NCI-H2081 (cell line): ENCODE measurements around the gene CDKAL1.
A peak's percentile ranks its signal among the peaks of the same experiment; 100 is the strongest.
"Not testable (repeated sequence)": the region's sequence is repeated elsewhere in the genome, so short reads cannot be mapped to it uniquely, and the experiment has no call there.

Source experiments
- DNase-seq, 2 experiments: peaks; one replicate each; lab custom pipeline; 2025; lab: John Stamatoyannopoulos, UW

Gene CDKAL1

DNA sequence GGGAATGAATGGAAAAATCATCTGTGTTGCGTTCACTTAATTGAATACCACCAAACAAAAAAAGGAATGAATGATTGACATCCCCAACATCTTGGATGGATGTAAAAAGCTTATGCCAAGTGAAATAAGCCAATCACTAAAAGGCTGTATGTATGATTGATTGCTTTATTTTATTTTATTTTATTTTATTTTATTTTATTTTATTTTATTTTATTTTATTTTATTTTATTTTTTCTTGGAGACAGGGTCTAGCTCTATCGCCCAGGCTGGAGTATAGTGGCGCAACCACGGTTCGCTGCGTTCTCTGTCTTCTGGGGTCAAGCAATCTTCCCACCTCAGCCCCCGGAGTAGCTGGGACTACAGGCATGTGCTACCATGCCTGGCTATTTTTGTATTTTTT lies 263.3 kb downstream of the CDKAL1 start:
- DNase-seq = no peak

DNA sequence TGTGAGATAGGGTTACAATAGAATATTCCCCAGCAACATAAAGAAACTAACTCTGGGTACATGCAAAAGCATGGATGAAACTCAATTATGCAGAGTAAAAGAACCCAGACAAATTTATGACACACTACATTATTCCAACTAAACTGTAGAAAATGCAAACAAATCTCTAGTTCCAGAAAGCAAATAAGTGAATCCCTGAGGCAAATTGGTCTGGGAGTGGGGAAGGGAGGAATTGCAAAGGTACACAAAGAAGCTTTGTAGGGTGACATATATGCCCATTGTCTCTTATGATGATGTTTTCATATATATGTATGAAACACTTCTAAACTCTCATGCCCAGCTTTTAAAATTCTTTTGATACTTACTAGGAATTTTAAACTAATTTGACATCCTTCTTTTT lies 266.0 kb downstream of the CDKAL1 start:
- no peak for DNase-seq

DNA sequence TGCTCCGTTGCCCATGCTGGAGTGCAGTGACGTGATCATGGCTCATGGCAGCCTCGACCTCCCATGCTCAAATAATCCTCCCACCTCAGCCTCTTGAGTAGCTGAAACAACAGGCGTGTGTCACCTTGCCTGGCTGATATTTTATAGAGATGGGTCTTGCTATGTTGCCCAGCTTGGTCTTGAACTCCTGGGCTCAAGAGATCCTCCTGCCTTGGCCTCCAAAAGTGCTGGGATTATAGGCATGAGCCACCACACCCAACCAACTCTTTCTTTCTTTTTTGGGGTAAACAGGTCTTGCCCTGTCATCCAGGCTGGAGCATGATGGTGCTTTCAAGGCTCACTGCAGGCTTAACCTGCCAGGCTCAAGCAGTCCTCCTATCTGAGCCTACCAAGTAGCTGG lies 266.4 kb downstream of the CDKAL1 start:
- DNase-seq = no peak

DNA sequence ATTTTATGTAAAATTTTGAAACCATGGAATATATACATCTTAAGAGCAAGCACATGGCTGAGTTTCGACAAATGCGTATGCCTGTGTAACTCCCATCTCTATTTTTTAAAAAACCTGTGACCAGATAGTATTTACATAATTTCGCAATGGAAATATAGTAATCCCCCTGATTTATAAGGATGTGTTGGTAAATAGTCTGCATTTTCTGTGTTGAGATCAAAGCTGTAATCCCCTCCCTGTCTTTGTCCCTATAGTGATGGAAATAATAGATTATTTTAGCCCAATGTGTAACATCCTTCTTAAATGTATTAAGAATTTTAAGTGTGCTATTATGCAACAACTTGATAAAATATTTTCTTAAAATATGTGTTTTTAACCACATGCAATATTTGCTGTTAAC lies 267.3 kb downstream of the CDKAL1 start:
- no peak for DNase-seq

DNA sequence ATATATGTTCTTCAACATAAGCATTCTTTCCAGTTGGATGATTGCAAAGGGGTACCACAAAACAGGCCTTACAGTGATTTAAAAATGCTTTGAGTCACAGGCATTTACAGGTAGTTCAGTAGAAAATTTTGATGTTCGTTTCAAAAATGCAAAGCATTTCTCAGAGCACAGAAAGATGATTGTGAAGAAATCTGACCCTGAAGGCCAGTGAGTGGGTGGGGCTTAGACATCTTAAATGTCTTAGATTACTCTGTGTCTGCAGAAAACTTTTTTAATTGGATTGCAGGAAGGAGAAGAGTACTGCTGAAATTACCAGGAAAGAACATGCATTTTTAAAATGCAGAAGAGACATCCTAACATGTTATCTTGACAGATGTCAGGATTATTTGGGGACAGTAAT lies 268.3 kb downstream of the CDKAL1 start:
- DNase-seq = no peak

DNA sequence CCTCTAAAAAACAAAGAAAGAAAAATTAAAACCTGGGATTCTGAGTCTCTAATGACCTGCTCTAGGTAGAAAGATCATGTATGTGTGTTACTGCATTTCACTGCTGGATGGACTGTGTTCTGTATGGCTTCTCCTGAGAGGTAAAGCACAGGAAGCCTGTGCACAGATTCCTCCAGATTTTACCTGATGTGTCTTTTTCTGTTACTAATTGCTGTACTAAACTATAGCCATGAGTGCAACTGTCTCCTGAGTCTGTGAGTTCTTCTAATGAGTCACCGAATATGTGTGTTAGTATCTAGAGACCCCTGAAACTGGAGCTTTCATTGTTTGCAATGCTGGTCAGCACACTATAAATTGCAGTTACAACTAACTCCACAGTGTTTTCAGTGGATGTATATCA lies 270.8 kb downstream of the CDKAL1 start:
- no peak for DNase-seq

DNA sequence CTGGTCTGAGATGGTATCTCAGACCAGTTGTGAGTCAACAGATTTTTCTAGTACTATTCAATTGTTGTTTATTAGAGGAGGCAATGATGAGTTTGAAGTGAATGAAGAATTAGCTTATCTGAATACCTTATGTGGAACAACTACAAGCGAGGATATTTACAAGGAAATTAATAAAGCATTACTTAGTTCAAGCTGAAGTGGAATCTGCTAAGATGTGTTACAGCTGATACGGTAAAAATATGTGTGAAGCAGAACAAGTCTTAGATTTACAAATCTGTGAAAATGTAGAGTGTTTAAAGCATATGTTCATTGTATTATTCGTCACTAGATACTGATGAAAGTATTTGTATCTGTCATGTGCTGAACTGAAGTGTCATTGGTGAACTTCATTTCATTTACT lies 272.4 kb downstream of the CDKAL1 start:
- DNase-seq = no peak

DNA sequence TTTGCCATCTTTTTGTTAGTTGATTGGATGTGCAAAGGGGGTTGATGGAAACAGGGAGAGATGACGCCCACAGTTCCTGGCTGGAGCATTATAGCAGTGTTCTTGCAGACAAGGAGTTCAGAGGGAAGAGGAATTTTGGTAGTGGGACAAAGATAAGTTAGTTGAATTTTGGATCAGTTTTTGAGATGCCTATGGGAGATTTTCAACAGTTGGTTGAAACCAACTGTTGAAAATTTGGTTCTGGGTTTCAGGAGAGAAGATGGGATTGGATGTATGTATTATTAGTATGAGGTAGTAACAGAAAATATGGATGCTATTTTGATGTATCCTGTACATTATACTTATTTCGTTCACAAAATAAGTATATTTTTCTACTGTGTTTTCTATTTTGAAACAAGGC lies 274.2 kb downstream of the CDKAL1 start:
- no peak for DNase-seq

DNA sequence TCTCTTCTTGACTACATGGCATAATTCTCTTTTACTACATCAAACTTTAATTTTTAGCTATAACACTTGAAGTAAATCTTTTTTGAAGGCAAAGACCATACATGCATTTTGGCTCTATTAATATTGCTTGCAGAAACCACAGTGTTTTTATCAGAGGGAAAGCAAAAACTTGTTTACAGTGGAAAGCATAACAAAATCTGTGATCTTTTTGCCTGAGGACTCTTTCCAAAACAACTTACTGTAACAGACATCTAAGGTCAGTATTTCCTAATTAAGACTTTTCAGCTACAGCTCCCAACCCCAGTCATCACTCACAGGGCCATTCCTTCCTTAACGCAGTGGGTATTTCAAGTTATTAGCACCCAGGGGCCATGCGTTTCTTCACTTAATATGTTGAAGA lies 274.7 kb downstream of the CDKAL1 start:
- no peak for DNase-seq

DNA sequence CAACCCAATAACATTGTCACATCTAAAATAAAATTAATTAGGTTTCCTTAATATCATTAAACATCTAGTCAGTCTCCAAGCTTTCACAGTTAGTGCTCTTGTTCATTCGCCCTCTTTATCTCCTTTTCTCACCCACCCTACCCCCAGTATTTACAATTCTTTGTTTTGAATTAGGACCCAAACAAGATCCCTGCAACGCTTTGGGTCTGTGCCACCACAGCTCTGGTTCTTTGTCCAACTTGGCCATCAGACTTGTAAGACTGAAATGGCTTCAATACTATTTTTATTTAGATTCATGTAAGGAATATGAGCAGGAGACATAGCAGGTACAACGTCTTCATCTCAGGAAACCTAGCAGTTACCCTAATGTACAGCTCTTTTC lies 276.5 kb downstream of the CDKAL1 start:
- DNase-seq = no peak

DNA sequence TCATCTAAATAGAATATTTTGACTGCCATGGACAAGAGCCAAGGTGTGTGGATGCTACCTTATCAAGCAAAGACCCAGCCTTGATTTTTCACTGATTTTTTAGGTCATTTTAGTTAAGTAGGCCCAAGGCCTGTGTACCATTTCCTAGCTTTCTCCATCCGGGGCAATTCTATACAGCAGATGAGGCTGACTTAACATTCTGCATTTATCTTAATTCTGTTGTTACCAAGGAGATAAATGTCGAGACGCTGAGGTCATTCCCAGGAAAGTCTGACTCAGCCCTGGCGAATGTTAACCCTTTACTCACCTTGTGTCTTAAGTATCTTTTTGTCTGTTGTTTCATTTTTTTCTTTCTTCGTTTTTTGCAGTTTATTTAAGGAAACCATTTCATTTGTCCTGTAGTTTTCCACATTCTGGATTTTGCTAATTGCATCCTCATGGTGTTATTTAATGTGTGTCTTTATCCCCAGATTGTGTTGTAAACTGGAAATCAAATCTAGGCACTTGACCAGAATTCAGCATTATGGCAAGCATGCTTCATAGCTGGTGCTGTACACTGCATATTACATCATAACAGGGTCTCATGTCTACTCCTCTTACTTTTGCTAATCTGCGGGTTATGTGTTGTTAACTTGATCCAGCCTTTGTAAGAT lies 277.0 kb downstream of the CDKAL1 start:
- DNase-seq = peak in 1 of 2 experiments; percentile 40

DNA sequence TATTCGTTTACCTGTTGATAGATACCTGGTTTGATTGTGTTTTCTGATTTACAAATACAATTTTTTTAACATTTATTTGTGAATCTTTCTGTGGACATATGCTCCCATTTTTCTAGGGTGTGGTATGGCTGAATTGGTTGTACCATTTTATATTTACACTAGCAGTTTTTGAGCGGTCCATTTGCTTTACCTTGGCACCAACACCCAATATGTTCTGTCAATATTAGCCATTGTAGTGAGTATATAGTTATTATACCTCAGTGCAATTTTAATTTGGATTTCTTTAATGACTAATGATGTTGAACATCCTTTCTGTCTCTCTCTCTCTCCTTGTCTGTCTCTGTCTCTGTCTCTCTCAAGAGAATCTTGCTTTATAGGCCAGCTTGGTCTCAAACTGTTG lies 278.5 kb downstream of the CDKAL1 start:
- DNase-seq = peak in 1 of 2 experiments; percentile 51

DNA sequence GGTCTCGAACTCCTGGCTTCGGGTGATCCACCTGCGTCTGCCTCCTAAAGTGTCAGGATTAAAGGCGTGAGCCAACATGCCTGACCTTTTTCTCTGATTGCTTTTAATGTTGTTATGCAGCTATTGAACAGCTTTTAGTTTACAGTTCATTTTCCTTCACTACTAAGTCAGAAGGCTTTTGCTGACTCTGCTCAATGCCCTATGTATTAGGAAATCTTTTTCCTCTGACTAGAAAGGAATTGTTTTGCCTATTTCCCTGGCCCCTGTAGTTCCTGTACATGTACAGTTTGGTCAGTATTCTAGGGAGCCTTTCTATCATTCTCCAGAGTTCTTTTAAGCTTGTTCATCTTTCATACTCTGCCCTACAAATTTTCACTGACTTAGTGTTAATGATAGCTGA lies 280.2 kb downstream of the CDKAL1 start:
- no peak for DNase-seq

DNA sequence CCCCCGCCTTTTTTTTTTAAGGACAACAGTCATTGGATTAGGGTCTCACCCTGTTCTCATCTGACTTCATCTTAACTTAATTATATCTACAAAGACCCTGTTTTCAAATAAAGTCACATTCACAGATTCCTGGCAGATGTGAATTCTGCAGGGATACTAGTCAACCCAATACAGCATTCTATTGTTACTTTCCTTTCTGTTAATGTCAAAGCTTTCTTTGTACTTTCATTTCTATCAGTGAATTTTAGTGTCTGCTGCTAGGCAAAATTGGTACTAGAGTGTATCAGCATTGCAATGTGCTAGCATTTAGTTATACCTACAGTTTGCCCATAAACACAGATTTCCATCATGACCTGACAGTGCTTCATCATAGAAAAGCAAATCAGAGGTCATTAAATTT lies 281.9 kb downstream of the CDKAL1 start:
- no peak for DNase-seq

DNA sequence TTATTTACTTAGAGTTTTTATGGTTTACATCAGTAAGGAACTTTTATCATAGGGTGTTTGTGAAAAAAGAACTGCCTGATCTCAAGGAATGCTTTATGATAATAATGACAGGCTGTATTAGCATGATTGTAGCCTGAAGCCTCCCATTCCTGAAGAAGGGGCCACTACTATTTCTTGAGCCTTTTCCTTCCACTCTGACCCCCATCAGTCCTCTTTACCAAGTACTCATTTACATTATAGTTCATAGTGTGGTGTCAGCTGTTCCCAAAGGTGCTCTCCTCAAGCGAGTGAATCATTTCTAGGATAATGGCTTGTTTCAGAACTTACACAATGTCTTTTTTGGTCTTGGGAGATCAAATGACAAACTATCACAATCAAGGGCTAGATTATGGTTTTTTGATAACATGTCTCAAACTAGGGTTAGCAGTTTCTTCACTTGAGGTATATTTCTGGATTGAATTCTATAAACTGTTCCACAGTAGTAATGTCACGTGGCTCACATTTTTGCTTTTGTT lies 283.6 kb downstream of the CDKAL1 start:
- DNase-seq = no peak

DNA sequence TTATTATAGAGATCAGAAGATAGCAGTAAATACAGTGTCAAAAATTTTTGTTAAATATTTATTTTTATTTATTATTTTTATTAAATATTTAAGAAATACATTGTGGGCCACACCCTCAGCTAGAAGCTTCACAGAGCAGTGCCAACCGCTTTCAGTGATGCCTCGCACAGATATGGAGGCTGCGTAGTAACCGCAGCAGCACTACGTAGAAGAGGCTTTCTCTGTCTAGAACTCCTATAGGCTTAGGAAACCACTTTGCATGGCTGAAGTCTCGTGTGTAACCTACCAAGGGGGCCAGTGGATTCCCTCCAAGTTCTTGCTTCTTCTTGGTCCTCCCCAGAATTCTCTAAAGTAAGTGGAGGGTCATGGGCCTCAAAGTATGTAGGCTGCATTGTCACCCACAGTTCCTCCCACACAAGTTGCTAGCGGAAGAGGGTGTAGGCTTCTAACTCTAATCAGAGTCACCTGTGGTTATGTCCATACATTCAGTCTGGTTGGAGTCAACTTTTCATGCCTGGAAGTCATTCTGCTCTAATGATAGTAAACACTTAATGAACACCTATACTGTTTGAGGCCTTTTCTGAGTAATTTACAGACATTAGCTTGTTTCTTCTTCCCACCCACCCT lies 285.6 kb downstream of the CDKAL1 start:
- no peak for DNase-seq

DNA sequence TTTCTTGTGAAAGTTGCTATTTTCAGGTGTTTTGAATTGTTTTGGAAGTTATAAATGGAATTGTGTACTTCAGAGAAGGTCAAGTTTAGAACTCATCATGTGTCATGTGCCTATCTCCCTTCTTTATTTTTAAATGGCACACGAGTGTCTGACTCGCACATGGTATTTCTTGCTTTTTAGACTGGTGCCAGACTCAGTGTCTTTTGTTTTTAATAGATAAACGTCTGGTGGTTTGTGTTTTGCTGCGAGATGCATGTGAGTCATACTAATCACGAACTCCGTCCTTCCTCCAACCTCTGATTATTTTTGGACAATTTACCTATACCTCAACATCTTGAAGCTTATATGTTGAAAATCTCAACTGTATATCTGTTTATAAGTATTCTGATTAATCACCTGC lies 292.1 kb downstream of the CDKAL1 start:
- DNase-seq = no peak

DNA sequence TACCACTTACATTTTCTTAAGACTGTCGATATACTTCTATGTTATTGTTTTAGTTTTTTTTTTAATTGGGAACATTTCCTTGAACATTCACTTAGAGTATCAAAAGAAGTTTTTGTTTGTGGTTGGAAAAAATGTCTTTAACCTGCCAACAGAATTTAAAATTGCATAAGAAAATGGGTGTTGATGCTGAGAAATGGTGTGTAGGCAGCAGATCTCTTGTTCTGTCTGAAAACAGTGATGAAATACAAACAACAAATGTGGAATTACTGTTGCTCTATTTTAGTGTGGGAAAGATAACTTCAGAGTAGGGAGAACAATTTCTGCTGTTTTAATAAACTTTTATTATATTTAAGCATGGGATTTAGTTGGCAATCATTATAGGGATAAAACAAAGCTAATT lies 293.5 kb downstream of the CDKAL1 start:
- DNase-seq = no peak

DNA sequence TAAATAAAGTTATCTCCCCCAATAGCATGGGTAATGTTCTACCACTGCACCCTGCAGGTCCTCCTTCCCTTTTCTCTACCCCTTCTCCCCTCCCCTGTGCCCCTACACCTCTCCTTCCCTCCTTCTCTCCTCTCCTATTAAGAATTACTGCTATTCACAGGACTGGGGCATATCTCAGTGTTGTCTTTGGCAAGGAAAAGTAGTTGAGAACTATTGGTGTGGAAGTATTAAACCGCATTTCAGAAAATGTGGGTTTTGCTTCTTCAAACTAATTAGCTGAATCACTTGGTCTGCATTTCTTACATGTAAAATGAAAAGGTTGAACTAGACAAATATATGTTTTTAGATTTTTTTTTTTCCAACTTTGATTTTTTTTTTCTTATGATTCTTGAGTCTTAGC lies 296.3 kb downstream of the CDKAL1 start:
- DNase-seq = no peak

DNA sequence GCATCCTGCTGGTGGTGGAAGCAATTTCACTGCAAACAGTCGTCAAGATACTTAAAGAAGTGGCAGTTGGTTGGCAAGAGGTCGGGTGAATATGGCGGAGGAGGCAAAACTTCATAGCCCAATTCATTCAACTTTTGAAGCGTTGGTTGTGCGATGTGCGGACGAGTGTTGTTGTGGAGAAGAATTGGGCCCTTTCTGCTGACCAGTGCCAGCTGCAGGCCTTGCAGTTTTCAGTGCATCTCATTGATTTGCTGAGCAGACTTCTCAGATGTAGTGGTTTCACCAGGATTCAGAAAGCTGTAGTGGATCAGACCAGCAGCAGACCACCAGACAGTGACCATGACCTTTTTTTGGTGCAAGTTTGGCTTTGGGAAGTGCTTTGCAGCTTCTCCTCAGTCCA lies 297.0 kb downstream of the CDKAL1 start:
- not testable (repeated sequence) for DNase-seq

DNA sequence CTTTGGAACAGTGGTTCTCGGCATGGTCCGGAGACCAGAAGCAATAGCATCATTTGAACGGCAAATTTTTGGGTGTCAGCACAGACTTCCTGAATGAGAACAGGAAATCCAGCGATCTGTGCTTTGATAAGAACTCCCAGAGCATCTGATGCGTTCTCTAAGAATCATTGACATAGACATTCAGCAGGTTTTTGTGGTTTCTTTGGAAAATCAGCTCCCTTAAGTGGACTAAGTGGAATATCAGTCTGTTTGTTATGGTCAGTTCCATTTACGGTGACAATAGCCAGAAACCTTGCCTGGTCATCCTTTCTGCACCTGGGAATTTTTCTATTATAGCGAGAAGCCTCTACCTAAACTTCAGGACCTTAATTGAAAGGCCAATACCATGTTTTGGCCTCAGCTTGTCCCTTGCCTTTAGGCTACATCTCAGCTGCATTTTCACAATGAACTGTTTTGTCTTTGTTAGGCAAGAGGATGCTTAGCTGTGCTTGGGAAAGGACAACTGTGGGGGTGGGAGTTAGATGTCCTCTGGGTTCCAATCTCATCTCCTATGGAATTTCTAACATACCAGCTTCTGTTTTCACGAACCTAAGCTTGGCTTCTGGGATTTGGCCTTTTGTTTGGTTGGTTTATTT lies 299.7 kb downstream of the CDKAL1 start:
- no peak for DNase-seq

DNA sequence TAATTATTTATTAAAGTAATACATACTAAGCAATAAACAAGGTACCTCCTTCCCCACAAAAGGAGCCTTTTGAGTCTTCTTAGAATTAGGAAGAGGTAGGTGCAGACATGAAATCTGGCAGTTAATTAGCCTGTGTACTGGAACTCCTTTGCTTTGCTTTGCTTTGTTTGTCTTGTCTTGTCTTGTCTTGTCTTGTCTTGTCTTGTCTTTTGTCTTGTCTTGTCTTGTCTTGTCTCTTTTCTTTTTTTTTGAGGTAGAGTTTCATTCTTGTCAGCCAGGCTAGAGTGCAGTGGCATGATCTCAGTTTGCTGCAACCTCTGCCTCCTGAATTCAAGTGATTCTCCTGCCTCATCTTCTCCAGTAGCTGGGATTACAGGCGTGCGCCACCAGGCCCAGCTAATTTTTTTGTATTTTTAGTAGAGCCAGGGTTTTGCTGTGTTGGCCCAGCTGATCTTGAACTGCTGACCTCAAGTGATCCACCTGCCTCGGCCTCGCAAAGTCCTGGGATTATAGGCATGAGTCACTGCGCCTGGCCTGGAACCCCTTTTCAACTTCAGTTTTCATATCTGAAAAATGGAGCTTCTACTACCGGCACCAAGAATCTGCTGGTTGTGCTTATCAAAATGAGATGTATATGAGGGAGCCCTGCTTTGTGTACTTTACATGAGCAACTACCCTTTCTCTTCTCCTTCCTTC lies 301.2 kb downstream of the CDKAL1 start:
- DNase-seq = no peak

DNA sequence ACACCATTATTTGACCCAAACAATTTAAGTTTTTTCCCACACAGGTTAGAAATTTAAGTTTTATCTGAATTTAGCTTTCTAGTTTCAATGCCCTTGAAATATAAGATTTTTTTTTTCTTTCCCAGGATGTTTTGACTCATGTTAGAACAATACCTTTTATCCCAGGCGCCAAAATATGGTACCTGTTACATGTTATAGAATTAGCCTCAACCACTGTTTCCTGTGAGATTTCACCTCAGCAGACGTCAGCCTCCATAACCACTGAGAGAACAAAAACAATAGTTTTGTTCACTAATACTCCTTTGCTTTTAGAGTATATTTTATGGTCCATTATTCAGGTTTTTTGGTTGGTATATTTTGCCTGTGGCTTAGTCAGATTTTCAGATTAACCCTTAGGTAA lies 302.9 kb downstream of the CDKAL1 start:
- no peak for DNase-seq
